ENCODE measurements around the gene ATOSB.
A peak's percentile ranks its signal among the peaks of the same experiment; 100 is the strongest.
"Not testable (repeated sequence)": the region's sequence is repeated elsewhere in the genome, so short reads cannot be mapped to it uniquely, and the experiment has no call there.

ATOSB gene

GRCh38 chr9:35115680-35116538 is at the start of gene ATOSB:
TSS of gene ATOSB (minus strand) at chr9:35115862. CDS start at chr9:35108274, 7,588 bp downstream.
- DNase-seq, result peak; percentile 94

GRCh38 chr9:35164711-35165110 is 49.0 kb upstream of the ATOSB start:
- peak; percentile 9 for DNase-seq

- DNase-seq, result no peak
These were observed 47.8 kb upstream of the ATOSB start for GRCh38 chr9:35163413-35163812.

- no peak for DNase-seq
These were observed 47.1 kb upstream of the ATOSB start for GRCh38 chr9:35162605-35163315.

- peak; percentile 86 for DNase-seq
These were observed 46.3 kb upstream of the ATOSB start, which contains the start of gene UNC13B for GRCh38 chr9:35161713-35162604. TSS of gene UNC13B (plus strand) at chr9:35162009. CDS start at chr9:35162284, 275 bp downstream.

GRCh38 chr9:35158501-35159280 is 43.0 kb upstream of the ATOSB start:
- no peak for DNase-seq

GRCh38 chr9:35157836-35158235 is 42.2 kb upstream of the ATOSB start:
- DNase-seq, result not testable (repeated sequence)

GRCh38 chr9:35156781-35157180 is 41.1 kb upstream of the ATOSB start:
- no peak for DNase-seq

- no peak for DNase-seq
These were observed 37.3 kb upstream of the ATOSB start for GRCh38 chr9:35152926-35153325.

- not testable (repeated sequence) for DNase-seq
These were observed 32.4 kb upstream of the ATOSB start for GRCh38 chr9:35147941-35148563.

GRCh38 chr9:35142037-35142436 is 26.4 kb upstream of the ATOSB start:
- DNase-seq, result no peak

- DNase-seq, result no peak
These were observed 24.4 kb upstream of the ATOSB start for GRCh38 chr9:35140093-35140492.

- no peak for DNase-seq
These were observed 21.2 kb upstream of the ATOSB start for GRCh38 chr9:35136866-35137265.

GRCh38 chr9:35135988-35136387 is 20.3 kb upstream of the ATOSB start:
- DNase-seq, result no peak

- no peak for DNase-seq
These were observed 19.3 kb upstream of the ATOSB start for GRCh38 chr9:35134920-35135319.

GRCh38 chr9:35116898-35117551 is 1.4 kb upstream of the ATOSB start:
- DNase-seq, result peak; percentile 93

GRCh38 chr9:35116539-35116897 is 856 bp upstream of the ATOSB start:
- no peak for DNase-seq

GRCh38 chr9:35114840-35115628 is 628 bp downstream of the ATOSB start:
- DNase-seq, result peak; percentile 36

- peak; percentile 83 for DNase-seq
These were observed 1.4 kb downstream of the ATOSB start for GRCh38 chr9:35114113-35114839.

Data from activated CD4-positive, alpha-beta T cell treated with anti-CD3 and anti-CD28 coated beads, Interleukin-10, Interleukin-2, amounts not matched to agents 100 ng/mL and 50 ng/mL, durations not matched to agents 16 hours and 8 hours (primary cell).